IMR-90 (cell line): Measurements from ENCODE around the gene CASKIN1. TPM values are rescaled to one million over a fixed set of nuclear protein-coding genes. Genes with fewer than 3 reads are reported as not detected.

ENCODE experiments used
- ATAC-seq: fragments of 200-7000 bp; cut with Tn5 transposase; 2 replicates; pipeline ENCODE4 v1.9.1; 2020; ENCODE audit warnings: low read depth, mild to moderate bottlenecking, moderate library complexity
- BruUV-seq: library from RNA; stranded (reverse); fragments of 400-500 nt; replicated peaks from 2 replicates; lab custom pipeline; 2021; lab: Mats Ljungman, UMichigan
- CTCF ChIA-PET: fragments of 300-600 bp; formaldehyde crosslinking; extraction: SDS; loops from one replicate; lab custom pipeline; 2021; ENCODE audit warnings: antibody characterized with exemption; lab: Yijun Ruan, JAX
- POLR2A ChIA-PET: fragments of 300-600 bp; sonication (Branson Sonifier 250); formaldehyde crosslinking; loops from one replicate; lab custom pipeline; 2022; ENCODE audit warnings: antibody characterized with exemption; ENCODE audit not compliant: unreplicated experiment; lab: Charles Lee
- DNase-seq: peaks from one replicate; pipeline ENCODE4 v3.0.0; 2013
- H2AFZ ChIP-seq: replicated peaks from 2 replicates; pipeline ENCODE3; 2013; ENCODE audit warnings: low read length, mild to moderate bottlenecking; ENCODE audit not compliant: poor library complexity
- H2AK5ac ChIP-seq: 2 replicates; pipeline ENCODE4 v1.6.1; 2013; ENCODE audit warnings: low read depth, low read length, inconsistent platforms
- H2AK9ac ChIP-seq: replicated peaks from 2 replicates; pipeline ENCODE3; 2013; ENCODE audit warnings: mild to moderate bottlenecking, low read depth, low read length, moderate library complexity; ENCODE audit not compliant: poor library complexity
- H2BK120ac ChIP-seq: 2 replicates; pipeline ENCODE4 v1.6.1; 2013; ENCODE audit warnings: low read depth, low read length, inconsistent platforms
- H2BK15ac ChIP-seq: 3 replicates; pipeline ENCODE4 v1.6.1; 2013; ENCODE audit warnings: low read depth, low read length, inconsistent platforms
- H2BK20ac ChIP-seq: 2 replicates; pipeline ENCODE4 v1.6.1; 2013; ENCODE audit warnings: low read depth, mild to moderate bottlenecking, inconsistent platforms, low read length, moderate library complexity
- H2BK5ac ChIP-seq: 2 replicates; pipeline ENCODE4 v1.6.1; 2013; ENCODE audit warnings: mild to moderate bottlenecking, low read depth, low read length, inconsistent platforms; ENCODE audit not compliant: poor library complexity, severe bottlenecking
- H3K14ac ChIP-seq: replicated peaks from 2 replicates; pipeline ENCODE4 v1.6.1; 2013; ENCODE audit warnings: low read depth, low read length, inconsistent platforms
- H3K18ac ChIP-seq: 2 replicates; pipeline ENCODE4 v1.6.1; 2013; ENCODE audit warnings: low read depth, low read length, control low read depth
- H3K23ac ChIP-seq: 2 replicates; pipeline ENCODE4 v1.6.1; 2013; ENCODE audit warnings: low read depth, low read length, inconsistent platforms
- H3K27ac ChIP-seq: 2 replicates; pipeline ENCODE4 v1.5.1; 2013; ENCODE audit warnings: mild to moderate bottlenecking, control low read depth, low read length; ENCODE audit not compliant: insufficient read depth
- H3K27me3 ChIP-seq: 2 replicates; pipeline ENCODE4 v1.6.1; 2013; ENCODE audit warnings: low read length; ENCODE audit not compliant: control insufficient read depth, insufficient read depth
- H3K36me3 ChIP-seq: 2 replicates; pipeline ENCODE4 v1.6.1; 2013; ENCODE audit warnings: low read length, mixed read lengths; ENCODE audit not compliant: control insufficient read depth, insufficient read depth
- H3K4ac ChIP-seq: 2 replicates; pipeline ENCODE4 v1.6.1; 2013; ENCODE audit warnings: low read depth, low read length, inconsistent platforms
- H3K4me1 ChIP-seq: 2 replicates; pipeline ENCODE4 v1.6.1; 2013; ENCODE audit warnings: low read length, mixed read lengths; ENCODE audit not compliant: control insufficient read depth, insufficient read depth
- H3K4me2 ChIP-seq: 2 replicates; pipeline ENCODE4 v1.6.1; 2013; ENCODE audit warnings: low read depth, mild to moderate bottlenecking, control low read depth, low read length, moderate library complexity
- H3K4me3 ChIP-seq: 2 replicates; pipeline ENCODE4 v1.5.1; 2013; ENCODE audit warnings: low read depth, mild to moderate bottlenecking, control low read depth, low read length, moderate library complexity; ENCODE audit not compliant: insufficient read depth
- H3K56ac ChIP-seq: 2 replicates; pipeline ENCODE4 v1.6.1; 2013; ENCODE audit warnings: low read length, inconsistent platforms; ENCODE audit not compliant: insufficient read depth; ENCODE audit errors: extremely low read depth
- H3K79me1 ChIP-seq, 2 experiments: 2 replicates each; pipeline ENCODE4 v1.6.1; 2013; ENCODE audit warnings: low read length in 2 of 2, inconsistent platforms in 1 of 2, low read depth in 1 of 2
- H3K9ac ChIP-seq: 2 replicates; pipeline ENCODE4 v1.6.1; 2013; ENCODE audit warnings: low read depth, low read length, control low read depth
- H3K9me1 ChIP-seq: 2 replicates; pipeline ENCODE4 v1.6.1; 2013; ENCODE audit warnings: low read length, inconsistent platforms; ENCODE audit not compliant: insufficient read depth
- H3K9me3 ChIP-seq: 2 replicates; pipeline ENCODE4 v1.6.1; 2013; ENCODE audit warnings: low read length; ENCODE audit not compliant: control insufficient read depth, insufficient read depth
- H4K20me1 ChIP-seq: 2 replicates; pipeline ENCODE4 v1.6.1; 2013; ENCODE audit warnings: low read length, inconsistent platforms; ENCODE audit not compliant: insufficient read depth
- H4K5ac ChIP-seq: 2 replicates; pipeline ENCODE4 v1.6.1; 2013; ENCODE audit warnings: mild to moderate bottlenecking, low read depth, low read length, control low read depth
- H4K8ac ChIP-seq, 2 experiments: 2 replicates each; pipeline ENCODE4 v1.6.1; 2013; ENCODE audit warnings: low read depth in 2 of 2, low read length in 2 of 2, control low read depth in 1 of 2, inconsistent platforms in 1 of 2
- H4K91ac ChIP-seq: 2 replicates; pipeline ENCODE4 v1.6.1; 2013; ENCODE audit warnings: low read depth, low read length, inconsistent platforms; ENCODE audit not compliant: insufficient read depth
- BHLHE40 ChIP-seq: fragments of 150-350 bp; IDR thresholded peaks from 2 replicates; pipeline ENCODE4 v1.6.1; 2016; ENCODE audit warnings: mild to moderate bottlenecking, low read depth, low read length
- CHD1 ChIP-seq: IDR thresholded peaks from 2 replicates; pipeline ENCODE4 v1.6.1; 2012; ENCODE audit warnings: low read depth, low read length, improper control_type of control experiment
- FOS ChIP-seq: fragments of 150-350 bp; IDR thresholded peaks from 2 replicates; pipeline ENCODE4 v1.6.1; 2016; ENCODE audit warnings: low read depth, low read length
- MAZ ChIP-seq: IDR thresholded peaks from 2 replicates; pipeline ENCODE4 v1.6.1; 2012; ENCODE audit warnings: low read depth, mild to moderate bottlenecking, low read length, improper control_type of control experiment, moderate library complexity, borderline replicate concordance
- NFE2L2 ChIP-seq: fragments of 150-350 bp; IDR thresholded peaks from 2 replicates; pipeline ENCODE4 v1.6.1; 2016; ENCODE audit warnings: low read depth, mild to moderate bottlenecking, low read length
- POLR2A ChIP-seq: IDR thresholded peaks from 2 replicates; pipeline ENCODE4 v1.6.1; 2012; ENCODE audit warnings: mild to moderate bottlenecking, low read depth, low read length
- RAD21 ChIP-seq: IDR thresholded peaks from 2 replicates; pipeline ENCODE4 v1.6.1; 2012; ENCODE audit warnings: low read length, improper control_type of control experiment
- RFX5 ChIP-seq: IDR thresholded peaks from 2 replicates; pipeline ENCODE4 v1.8.0; 2012; ENCODE audit warnings: low read depth, mild to moderate bottlenecking, low read length, moderate library complexity
- SMC3 ChIP-seq: fragments of 150-350 bp; IDR thresholded peaks from 2 replicates; pipeline ENCODE4 v1.6.1; 2016; ENCODE audit warnings: low read depth, mild to moderate bottlenecking, antibody characterized with exemption, low read length, moderate library complexity
- WGBS, 2 experiments: methylation state at CpG; one replicate each; pipeline versions ENCODE4 v1.1.5 to v1.1.7; 2013; ENCODE audit warnings: missing lambda C conversion rate in 2 of 2; ENCODE audit not compliant: insufficient read length in 1 of 2; ENCODE audit errors: extremely low coverage in 2 of 2; 5-methylcytosine and 5-hydroxymethylcytosine counted together
- dilution Hi-C: fragments of 300-500 bp; cut with HindIII; formaldehyde crosslinking; loops from one replicate; pipeline ENCODE4 v1.14.3; 2018; ENCODE audit warnings: low sequenced_read_pairs; ENCODE audit not compliant: unreplicated experiment
- in situ Hi-C: fragments of 300-500 bp; cut with MboI; formaldehyde crosslinking; loops from 3 replicates; pipeline ENCODE4 v1.14.3; 2019; ENCODE audit warnings: low sequenced_read_pairs, inconsistent platforms, mixed read lengths
- intact Hi-C: fragments of 100-400 bp; cut with micrococcal nuclease; formaldehyde crosslinking; loops from 2 replicates; pipeline ENCODE4 v1.10.0; 2022
- polyA plus RNA-seq, 3 experiments: library from polyadenylated mRNA; depleted of rRNA; stranded (reverse); fragments of >200 nt; gene quantifications; 2 replicates each; pipeline ENCODE4 v1.2.3, GENCODE V29; 2012; ENCODE audit warnings: low replicate concordance in 1 of 3
- total RNA-seq: library from RNA; depleted of rRNA; stranded (reverse); fragments of >200 nt; gene quantifications from 2 replicates; pipeline ENCODE4 v1.2.3, GENCODE V29; 2012
- TF ChIP-seq, protein P1 (sequence below): fragments of 150-350 bp; IDR thresholded peaks from 2 replicates; pipeline ENCODE4 v1.6.1; 2016; ENCODE audit warnings: low read depth, mild to moderate bottlenecking, low read length, moderate library complexity, borderline replicate concordance
- TF ChIP-seq, protein P2 (sequence below): conservative IDR thresholded peaks from 2 replicates; pipeline ENCODE4 v1.5.1; 2012; ENCODE audit warnings: mild to moderate bottlenecking, low read depth, low read length, improper control_type of control experiment
- TF ChIP-seq, protein P3 (sequence below): fragments of 150-350 bp; IDR thresholded peaks from 2 replicates; pipeline ENCODE4 v1.6.1; 2017; ENCODE audit warnings: mild to moderate bottlenecking, antibody characterized with exemption, low read length, low read depth

CASKIN1 gene
- total and polyA plus RNA-seq, 2 of the 4 experiments (the other 2 are of a cell fraction) = 0.05 TPM; not detected in 1

DNA sequence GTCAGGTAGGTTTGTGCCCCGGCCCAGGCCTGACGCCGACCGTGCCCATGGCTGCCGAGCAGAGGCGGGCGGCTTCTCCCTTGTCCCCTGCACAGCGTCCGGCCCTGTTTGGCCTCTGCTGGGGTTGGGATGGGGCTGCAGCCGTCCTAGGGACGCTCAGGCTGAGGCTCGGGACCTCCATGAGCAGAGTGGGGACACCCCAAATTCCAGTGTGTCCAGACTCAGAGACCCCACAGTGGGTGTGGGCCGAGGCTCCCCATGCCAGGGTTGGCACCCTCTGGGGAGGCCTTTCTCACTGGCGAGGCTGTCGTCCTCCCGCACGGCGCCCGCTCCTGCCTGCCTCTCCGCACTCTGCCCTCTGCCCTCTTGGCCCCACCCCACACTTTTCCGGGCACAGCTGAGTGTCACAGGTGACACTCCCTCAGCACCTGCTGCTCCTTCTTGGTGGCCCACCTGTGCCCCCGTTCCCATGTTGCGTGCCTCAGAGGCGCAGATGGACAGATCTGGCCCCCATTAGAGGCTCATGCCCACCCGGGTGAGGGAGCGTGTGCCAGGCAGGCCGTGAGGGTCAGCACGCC, 24.7 kb downstream of the CASKIN1 start:
- Histone ChIP-seq H3K9me3 (no peaks in the 10 kb centered on the region), H3K27me3 (no peaks in the 10 kb centered on the region), H4K8ac (no peak overlapping the region), H4K91ac (no peak overlapping the region), H3K79me1 (peaks cover 0 to 4% of the 10 kb centered on the region in 2 experiments; a peak in 3 of 4 replicates), H3K4me2 (no peak overlapping the region), H2BK15ac (no peak overlapping the region), H3K9ac (no peak overlapping the region), H3K9me1 (no peaks in the 10 kb centered on the region), H3K56ac (no peak overlapping the region), H3K36me3 (peaks cover 66% of the 10 kb centered on the region), H2AK9ac (no peak overlapping the region), H3K4ac (no peak overlapping the region), H2BK20ac (no peak overlapping the region), H3K18ac (no peak overlapping the region), H2BK5ac (no peak overlapping the region), H4K5ac (no peak overlapping the region), H3K14ac (no peak overlapping the region), H3K4me1 (no peaks in the 10 kb centered on the region), H3K27ac (no peak overlapping the region), H3K23ac (no peak overlapping the region), H4K20me1 (peaks cover 6% of the 10 kb centered on the region), H2AFZ (no peak overlapping the region), H3K4me3 (no peak overlapping the region), H2AK5ac (no peak overlapping the region), H2BK120ac (no peak overlapping the region)
- POLR2A ChIA-PET = no interaction called here
- in situ Hi-C loops (no loop called here), intact Hi-C loops (no loop called here), dilution Hi-C loops (no loop called here)
- 95% methylated on average over 8 of the region's 28 CpGs; no CpG with 5 or more reads in 1 of the 2 experiments for WGBS, 2 experiments
- DNase-seq (no peak), ATAC-seq (no peak)
- no TSS peak for BruUV-seq
- CTCF ChIA-PET = no interaction called here
- no peak for TF ChIP-seq BHLHE40
- TF ChIP-seq RAD21 = no peak
- TF ChIP-seq, protein P1, sequence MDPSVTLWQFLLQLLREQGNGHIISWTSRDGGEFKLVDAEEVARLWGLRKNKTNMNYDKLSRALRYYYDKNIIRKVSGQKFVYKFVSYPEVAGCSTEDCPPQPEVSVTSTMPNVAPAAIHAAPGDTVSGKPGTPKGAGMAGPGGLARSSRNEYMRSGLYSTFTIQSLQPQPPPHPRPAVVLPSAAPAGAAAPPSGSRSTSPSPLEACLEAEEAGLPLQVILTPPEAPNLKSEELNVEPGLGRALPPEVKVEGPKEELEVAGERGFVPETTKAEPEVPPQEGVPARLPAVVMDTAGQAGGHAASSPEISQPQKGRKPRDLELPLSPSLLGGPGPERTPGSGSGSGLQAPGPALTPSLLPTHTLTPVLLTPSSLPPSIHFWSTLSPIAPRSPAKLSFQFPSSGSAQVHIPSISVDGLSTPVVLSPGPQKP = no peak
- no peak for TF ChIP-seq SMC3
- no peak for TF ChIP-seq RFX5
- TF ChIP-seq POLR2A = no peak
- TF ChIP-seq, protein P2, sequence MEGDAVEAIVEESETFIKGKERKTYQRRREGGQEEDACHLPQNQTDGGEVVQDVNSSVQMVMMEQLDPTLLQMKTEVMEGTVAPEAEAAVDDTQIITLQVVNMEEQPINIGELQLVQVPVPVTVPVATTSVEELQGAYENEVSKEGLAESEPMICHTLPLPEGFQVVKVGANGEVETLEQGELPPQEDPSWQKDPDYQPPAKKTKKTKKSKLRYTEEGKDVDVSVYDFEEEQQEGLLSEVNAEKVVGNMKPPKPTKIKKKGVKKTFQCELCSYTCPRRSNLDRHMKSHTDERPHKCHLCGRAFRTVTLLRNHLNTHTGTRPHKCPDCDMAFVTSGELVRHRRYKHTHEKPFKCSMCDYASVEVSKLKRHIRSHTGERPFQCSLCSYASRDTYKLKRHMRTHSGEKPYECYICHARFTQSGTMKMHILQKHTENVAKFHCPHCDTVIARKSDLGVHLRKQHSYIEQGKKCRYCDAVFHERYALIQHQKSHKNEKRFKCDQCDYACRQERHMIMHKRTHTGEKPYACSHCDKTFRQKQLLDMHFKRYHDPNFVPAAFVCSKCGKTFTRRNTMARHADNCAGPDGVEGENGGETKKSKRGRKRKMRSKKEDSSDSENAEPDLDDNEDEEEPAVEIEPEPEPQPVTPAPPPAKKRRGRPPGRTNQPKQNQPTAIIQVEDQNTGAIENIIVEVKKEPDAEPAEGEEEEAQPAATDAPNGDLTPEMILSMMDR = no peak
- no peak for TF ChIP-seq FOS
- no peak for TF ChIP-seq MAZ
- no peak for TF ChIP-seq CHD1
- TF ChIP-seq, protein P3, sequence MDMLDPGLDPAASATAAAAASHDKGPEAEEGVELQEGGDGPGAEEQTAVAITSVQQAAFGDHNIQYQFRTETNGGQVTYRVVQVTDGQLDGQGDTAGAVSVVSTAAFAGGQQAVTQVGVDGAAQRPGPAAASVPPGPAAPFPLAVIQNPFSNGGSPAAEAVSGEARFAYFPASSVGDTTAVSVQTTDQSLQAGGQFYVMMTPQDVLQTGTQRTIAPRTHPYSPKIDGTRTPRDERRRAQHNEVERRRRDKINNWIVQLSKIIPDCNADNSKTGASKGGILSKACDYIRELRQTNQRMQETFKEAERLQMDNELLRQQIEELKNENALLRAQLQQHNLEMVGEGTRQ = no peak
- TF ChIP-seq NFE2L2 = no peak
